Activated CD8-positive, alpha-beta memory T cell treated with anti-CD3 and anti-CD28 coated beads, Interleukin-2, amount 50 U/mL, for 4 hours (primary cell): Measurements from ENCODE around the gene ATAD3B.
"Not testable (repeated sequence)": the region's sequence is repeated elsewhere in the genome, so short reads cannot be mapped to it uniquely, and the experiment has no call there.

Experiments
- DNase-seq: peaks from one replicate; pipeline ENCODE4 v3.0.0-alpha.2; 2020

ATAD3B gene

DNA sequence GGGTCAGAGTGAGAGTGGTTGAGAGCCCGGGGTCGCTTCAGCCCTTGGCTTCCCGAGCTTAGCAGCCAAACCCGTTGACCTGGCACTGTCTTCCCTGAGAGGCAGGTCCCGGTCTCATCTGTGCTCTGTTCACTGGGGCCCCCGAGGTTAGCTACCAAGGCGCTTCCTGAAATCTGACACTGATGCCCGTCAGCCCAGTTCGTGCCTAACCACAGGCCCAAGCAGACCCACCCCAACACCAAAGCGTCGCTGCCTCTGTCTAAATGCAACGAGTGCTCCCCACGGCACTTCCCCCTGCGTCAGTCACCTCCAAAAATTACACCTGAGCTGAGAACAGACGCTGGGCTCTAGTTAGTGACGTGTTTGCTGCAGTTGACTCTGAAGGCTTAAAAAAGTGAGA is 42.8 kb downstream of the ATAD3B start:
- DNase-seq = not testable (repeated sequence)

DNA sequence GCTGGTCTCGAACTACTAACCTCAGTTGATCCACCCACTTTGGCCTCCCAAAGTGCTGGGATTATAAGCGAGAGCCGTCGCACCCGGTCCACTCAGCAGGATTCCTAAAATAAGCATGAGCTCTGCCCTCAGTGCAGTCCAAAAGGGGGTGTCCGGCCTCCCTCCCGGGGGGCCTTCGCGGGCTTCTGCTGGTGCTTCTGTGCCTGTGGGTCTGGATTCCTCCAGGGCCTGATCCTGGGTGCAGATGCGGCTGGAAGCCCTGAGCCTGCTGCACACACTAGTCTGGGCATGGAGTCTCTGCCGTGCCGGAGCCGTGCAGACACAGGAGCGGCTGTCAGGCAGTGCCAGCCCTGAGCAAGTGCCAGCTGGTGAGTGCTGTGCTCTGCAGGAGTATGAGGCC is 45.4 kb downstream of the ATAD3B start:
- DNase-seq = not testable (repeated sequence)

DNA sequence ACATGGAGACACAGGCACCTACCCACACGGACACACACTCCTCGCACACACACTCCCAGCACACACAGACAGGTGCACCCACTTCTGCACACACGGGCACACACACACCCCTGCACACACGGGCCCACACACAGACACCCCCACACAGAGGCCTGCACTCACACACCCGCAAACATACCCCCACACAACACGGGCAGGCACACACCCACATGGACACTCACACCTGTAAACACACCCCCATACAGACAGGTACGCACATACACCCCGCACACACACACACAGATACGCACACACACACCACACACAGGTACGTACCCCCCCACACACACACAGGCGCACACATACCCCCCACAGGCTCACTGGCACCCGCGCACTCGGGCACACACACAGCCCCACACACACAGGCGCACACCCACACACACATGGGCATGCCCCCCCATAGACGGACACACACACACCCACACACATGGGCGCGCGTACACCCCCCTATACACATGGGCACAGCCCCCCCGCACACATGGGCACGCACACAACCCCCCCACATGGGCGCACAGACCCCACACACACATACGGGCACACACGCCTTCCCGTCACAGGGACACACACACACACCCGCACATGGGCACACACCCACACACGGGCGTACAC is 46.5 kb downstream of the ATAD3B start:
- no peak for DNase-seq

DNA sequence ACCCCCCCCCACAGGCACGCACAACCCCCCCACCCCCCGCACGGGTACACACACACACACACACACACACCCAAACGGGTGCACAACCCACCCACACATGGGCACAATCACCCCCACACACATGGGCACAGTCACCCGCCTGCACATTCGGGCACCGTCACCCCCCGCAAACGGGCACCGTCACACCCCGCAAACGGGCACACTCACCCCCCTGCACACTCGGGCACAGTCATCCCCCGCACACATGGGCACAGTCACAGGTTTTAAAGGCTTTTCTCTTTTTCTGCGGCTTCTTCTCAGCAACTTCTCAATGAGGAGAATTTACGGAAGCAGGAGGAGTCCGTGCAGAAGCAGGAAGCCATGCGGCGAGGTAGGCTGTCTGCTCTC is 47.0 kb downstream of the ATAD3B start:
- not testable (repeated sequence) for DNase-seq

DNA sequence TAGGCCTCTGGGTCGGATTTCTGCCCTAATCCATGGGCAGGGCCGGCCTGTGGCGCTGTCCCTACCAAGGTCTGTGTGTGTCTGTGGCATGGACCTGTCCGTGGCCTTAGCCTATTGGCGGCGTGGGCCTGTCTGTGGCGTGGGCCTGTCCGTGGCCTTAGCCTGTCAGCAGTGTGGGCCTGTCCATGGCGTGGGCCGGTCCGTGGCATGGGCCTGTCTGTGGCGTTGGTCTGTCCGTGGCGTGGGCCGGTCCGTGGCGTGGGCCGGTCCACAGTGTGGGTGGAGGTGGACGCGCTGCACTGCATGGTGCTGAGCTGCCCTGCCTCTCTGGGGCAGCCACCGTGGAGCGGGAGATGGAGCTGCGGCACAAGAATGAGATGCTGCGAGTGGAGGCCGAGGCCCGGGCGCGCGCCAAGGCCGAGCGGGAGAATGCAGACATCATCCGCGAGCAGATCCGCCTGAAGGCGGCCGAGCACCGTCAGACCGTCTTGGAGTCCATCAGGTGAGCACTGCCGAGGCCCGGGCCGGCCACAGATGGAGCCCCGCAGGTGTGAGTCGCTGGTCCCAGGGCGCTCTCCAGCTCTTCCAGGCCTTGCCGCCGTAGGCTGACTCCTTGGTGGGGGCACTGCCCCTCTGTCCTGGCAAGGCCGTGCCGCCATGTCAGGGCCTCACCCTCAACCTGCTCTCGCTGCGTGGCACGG is 48.4 kb downstream of the ATAD3B start:
- not testable (repeated sequence) for DNase-seq

DNA sequence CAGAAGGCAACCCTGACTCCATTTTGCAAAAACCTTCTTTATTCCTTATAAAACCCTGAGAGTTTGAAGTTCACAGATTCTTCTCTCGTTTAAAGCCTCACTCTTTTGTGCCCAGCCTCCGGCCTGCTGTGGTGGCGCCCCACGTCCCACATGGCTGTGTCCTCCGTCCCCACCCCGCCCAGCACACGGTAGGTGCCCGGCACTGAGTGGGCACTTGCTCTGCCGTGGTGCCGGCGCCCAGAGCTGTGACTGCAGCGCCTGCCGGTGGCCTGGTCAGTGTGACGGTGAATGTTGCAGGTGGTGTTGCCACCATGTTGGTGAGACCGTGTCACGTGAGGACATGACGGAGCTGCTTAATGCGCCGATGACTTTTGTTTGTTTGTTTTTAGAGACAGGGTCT is 49.8 kb downstream of the ATAD3B start:
- DNase-seq = no peak

DNA sequence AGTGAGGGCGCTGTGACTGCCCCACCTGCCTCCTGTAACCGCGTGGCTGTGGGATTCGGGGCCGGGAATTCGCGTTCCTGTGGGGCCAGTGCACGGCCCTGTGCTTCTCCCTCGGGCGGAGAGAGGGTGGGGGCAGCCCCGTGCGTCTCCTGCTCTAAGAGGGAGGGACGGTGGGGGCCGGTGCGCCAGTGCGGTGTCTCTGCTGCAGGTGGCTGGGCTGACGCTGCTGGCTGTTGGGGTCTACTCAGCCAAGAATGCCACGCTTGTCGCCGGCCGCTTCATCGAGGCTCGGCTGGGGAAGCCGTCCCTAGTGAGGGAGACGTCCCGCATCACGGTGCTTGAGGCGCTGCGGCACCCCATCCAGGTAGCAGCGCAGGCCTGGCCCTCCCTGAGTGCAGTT is 51.0 kb downstream of the ATAD3B start:
- DNase-seq = not testable (repeated sequence)

DNA sequence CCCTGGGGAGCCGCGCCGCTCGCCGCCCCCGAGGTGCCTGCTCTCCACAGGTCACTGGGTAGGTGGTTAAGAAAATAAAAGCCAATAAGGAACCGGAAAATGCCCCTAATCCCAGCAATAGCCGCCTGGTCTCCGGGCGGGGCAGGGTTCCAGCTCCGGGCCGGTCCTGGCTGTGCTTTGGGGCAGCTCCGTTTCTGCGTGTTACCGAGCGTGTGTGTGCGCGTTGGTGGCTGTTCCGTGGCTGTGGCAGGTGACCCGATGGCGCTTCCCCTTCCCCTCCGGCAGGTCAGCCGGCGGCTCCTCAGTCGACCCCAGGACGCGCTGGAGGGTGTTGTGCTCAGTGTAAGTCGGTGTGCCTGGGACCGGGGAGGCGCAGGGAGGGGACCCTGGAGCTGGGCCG is 51.7 kb downstream of the ATAD3B start:
- not testable (repeated sequence) for DNase-seq

DNA sequence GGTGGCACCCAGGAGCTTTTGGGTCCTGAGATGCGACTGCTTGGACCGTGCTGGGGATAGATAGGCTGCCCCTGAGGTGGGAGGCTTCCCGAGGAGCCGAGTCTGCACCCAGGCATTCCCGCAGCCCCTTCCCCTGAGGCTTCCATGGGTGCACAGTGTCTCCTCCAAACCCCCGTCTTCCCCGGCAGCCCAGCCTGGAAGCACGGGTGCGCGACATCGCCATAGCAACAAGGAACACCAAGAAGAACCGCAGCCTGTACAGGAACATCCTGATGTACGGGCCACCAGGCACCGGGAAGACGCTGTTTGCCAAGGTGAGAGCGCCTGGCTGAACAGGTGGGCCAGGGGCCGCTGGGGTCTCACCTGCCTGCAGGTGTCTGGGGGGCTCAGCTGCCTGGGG is 52.1 kb downstream of the ATAD3B start:
- not testable (repeated sequence) for DNase-seq

DNA sequence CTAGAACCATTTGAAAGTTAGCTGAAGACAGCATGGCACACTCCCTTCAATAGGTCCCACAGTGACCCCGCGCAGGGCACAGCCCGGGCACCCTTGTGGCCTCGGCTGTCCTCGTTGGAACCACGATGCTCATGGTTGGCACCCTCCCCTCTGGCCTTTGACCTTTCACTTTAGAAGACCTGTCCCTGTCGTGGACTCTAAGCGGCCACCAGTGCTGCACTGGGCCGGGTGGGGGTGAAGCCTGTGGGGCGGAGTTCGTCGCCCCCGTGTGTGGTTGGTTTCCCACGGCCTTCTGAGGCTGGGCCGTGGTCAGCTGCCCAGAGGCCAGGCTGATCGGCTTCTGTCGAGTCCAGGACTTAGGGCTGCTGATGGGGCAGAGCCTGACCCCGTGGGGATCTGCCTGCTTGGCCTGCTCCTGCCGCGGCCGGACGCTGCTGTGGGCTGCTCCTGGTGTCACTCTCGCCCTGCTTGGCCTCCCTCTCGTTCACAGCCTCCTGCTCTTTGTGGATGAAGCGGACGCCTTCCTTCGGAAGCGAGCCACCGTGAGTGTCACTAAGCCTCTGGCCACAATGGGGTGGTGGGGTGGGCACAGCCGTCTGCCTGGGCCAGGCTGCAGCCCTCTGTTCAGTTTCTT is 53.3 kb downstream of the ATAD3B start:
- DNase-seq = not testable (repeated sequence)

DNA sequence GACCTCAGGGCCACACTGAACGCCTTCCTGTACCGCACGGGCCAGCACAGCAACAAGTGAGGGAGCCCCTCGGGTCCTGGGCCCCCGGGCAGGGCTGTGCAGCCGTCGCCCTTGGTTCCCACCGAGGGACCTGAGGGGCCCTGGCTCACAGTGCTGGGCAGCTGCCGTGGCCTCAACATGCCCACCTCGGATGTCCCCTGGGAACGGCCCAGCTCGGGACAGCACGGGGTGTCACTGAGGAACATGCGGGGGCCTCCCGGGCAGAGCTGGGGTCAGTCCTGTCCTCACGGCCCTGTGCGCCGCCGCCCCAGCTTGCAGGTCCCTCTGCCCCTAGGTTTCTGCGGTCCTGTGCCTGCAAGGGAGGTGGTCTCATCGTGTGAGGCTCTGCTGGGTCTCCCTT is 54.9 kb downstream of the ATAD3B start:
- DNase-seq = not testable (repeated sequence)

DNA sequence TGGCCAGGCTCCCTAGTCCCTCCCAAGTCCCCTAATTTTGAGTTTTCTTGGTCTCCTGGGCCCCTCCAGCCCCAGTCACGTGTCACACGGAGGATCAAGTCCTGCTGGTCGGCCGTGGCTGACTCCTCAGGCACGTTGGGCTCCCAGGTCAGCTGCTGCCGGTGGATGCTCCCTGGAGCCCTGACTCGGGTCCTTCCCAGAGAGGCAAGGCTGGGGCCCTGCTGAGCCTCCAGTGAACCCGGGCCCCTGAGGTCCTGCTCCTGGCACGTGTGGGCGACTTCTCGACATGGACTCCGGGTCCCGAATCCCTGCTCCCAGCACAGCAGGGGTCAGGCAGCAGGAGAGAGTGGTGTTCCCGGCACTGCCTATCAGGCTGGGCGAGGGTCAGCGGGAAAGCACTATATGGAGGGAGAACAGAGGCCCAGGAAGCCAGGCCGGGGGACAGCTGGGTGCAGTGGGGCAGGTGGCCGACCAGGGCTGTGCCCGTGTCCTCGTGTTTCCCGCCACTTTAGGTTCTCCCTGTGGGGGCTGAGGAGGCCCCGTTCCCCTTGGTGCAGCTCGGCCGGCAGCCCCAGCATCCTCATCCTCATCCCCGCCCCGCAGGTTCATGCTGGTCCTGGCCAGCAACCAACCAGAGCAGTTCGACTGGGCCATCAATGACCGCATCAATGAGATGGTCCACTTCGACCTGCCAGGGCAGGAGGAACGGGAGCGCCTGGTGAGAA is 55.7 kb downstream of the ATAD3B start:
- no peak for DNase-seq

DNA sequence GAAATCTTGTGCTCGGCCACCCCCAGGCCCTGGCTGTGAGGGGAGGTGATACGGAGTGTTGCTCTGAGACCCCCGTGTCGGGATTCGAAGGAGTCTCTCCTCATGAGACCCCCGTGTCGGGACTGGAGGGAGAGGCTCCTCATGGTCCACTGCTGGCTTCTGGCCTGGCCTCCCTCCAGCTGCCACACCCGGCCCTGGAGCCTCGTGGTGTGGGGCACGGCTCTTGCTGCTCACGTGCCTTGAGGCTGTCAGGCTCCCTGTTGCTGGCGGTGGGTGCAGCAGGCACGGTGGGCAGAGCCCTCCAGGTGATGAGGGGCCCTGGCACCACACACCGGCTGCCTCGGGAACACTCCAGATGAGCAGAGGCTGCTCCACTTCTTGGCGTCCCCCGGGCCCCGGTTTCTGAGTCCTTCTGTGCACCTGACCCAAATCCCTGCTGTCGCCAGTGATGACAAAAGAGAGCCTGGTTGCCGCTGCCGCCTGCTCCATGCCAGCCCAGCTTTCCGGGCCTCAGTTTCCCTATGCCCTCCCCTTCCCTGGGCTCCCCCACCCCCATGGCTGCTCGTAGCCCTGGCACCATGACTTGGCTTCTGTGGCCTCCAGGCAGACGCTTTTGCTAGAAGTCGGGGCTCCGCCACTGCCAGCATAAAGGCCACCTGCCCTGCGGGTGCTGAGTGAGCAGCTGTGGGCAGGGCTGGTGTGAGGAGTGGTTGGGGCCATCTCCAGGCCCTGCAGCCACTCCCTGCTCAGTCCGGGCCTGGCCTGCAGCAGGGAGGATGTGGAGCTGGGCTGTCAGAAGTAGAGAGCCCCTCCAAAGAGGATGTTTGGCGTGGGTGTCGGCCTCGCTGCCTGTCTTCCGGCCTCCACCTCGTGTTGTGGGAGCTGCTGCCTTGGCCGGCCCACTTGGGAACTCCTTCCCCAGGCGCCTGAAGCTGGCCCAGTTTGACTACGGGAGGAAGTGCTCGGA is 57.0 kb downstream of the ATAD3B start:
- no peak for DNase-seq

DNA sequence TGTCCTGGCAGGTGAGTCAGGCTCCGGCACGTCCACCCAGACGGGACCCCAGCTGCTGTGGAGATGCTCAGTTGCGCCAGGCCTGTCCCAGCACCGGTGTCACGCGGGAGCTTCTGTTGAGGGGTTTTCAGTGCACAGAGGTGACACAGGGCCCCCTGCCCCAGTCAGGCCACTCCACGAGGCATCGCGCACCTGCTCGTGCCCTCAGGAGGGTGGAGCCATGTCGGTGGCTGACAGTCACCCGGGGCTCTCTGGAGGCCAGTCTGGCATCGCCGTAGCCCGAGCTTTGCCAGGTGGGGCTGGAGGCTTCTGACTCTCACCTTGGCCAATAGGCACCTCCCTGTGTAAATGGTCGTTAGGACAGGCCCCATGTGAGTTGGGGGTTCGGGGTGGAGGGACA is 57.8 kb downstream of the ATAD3B start:
- DNase-seq = no peak

DNA sequence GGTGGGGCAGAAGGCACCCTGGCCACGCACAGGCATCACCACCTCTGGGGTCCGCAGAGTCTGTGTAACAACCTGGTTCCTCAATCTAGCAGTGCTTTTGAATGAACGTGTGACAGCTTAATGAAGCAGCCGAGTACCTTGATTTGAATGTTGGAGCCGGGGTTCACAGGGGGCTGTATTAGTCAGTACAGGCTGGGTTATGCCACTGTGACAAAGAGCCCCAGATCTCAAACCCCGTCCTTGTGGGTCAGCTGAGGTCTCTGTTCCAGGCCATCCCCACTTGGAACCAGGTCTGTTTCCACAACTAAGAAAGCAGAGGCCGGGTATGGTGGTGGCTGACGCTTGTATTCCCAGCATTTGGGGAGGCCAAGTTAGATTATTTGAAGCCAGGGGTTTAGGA is 58.4 kb downstream of the ATAD3B start:
- no peak for DNase-seq

DNA sequence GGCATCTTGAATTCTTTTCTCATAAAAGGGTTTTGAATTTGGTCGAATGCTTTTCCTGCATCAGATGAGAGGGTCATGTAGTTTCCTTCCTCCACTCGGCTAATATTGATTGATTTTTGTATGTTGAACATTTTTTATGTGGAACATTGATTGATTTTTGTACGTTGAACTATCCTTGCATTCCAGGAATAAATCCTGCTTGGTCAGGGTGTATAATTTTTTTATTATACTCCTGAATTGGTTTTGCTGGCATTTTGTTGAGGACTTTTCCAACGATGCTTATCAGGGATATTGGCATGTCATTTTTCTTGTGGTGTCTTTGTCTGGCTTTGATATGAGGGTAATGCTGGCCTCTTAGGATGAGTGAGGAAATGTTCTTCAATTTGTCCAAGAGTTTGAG is 60.4 kb downstream of the ATAD3B start:
- no peak for DNase-seq

DNA sequence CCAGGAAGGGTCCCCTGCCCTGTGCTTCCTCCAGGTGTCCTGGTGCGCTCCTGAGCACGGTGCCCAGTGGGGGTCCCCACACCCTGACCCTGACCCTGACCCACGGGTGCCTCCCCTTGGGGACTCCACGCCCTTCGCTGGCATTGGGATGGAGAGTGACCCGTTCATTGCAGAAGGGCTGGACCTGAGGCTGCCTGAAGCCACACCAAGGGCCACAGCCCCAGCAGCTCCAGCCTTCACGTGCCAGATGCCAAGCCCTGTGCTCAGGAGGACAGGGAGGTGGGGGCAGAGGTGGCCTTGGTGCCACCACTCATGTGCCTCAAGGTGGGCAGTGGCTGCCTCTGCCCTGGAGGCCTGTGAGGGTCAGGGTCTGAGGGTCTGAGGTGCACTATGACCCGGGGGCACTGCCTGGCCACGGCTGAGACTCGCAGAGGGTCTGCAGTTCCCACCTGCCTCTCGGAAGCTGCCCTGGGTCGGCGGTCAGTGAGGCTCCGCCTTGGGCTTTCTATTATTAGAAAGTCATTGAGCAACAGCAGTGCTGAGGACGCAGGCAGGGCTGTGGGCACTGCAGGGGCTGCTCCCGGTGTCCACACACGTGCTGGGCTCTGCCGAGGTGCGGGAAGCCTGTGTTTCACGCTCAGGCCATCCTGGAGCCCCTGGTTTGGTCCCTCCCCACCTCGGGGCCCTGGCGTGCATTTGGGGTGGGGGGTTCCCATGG is 61.8 kb downstream of the ATAD3B start:
- not testable (repeated sequence) for DNase-seq

DNA sequence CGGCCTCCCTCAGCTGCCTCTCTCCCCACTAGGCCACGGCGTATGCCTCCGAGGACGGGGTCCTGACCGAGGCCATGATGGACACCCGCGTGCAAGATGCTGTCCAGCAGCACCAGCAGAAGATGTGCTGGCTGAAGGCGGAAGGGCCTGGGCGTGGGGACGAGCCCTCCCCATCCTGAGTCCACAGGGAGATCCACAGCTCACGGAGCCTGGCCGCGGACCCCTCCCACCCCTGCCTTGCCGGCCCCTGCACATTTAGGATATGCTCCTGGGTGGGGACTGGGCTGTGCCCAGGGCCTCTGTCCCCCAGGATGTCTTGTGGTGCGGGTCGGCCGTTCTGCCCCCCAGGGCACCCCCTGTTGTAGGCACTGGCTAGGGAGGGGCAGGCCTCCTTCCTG is 62.3 kb downstream of the ATAD3B start:
- not testable (repeated sequence) for DNase-seq

DNA sequence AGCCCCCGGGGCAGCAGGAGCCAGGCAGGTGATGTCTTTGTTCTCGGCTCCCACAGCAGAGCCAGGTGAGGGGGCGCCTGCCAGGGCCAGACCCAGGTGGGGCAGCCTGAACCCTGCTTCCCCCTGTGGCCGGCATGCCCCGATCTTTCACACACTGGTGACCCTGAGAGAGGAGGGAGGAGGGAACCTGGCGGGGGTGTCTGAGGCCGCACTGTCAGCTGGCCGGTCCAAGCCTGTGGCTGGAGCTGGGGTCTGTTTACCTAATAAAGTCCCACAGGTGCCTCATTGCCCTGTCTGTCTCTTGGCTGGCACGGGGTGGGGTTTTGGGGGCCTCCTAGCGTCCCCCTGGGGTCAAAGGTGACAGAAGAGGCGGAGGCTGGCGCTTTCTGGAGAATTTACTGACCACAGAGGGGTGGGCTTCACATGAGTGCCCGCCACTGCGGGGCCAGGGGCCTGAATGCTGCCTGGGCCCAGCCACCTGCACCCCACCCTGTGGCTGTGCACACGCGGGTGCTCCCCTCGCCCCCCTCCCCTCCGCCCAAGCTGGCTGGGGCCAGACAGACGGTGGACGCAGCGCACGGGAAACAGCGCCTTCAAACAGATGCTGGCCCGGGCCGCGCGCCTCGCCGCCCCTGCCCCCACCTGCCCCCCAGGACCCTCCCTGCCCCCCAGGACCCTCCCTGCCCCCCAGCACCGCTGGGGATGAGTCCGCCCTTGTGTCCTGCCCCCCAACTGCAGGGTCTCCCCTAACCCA is 63.0 kb downstream of the ATAD3B start:
- no peak for DNase-seq

DNA sequence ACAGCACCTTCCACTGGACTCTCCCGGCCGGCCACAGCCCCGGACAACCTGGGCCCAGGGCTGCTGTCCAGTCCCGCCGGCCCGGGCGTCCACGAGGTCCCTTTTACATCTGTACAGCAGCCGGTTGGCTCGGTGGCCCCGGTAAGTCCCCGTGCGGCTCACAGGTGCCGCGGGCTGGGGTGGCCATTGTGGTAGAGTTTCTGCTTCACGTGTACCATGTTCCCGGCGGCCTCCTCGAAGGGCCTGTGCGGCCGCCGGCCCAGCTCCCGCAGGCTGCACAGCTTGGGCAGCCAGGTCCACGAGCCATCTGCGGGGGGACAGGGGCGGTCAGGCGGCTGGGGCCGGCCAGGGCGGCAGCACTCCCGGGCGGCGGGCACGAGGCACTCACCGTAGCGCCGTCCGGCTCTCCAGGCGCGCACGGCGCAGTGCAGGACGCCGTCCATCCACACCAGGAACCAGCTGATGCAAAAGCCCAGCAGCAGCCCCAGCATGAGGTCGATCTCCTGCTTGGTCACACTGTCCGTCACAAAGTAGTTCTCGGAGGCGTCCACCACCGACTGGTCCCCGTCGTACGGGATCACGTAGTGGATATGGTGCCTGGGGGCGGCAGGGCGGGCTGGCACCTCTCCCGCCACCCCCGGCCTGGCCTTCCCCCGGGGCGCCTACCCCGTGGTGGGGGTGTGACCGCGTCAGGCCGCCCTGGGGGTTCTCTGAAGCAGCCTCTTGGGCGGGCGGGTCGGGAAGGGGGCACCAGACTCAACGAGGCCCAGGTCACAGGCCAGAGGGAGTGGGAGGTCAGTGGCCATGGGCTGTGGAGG is 63.8 kb downstream of the ATAD3B start:
- no peak for DNase-seq
